K562 (cell line): ENCODE results near the gene ZNF467. TPM values are rescaled to one million over a fixed set of nuclear protein-coding genes. Genes with fewer than 3 reads are reported as not detected.

Experiments
- ETV6 ChIP-seq, 3 experiments: fragments of 150-350 bp in 1 of 3; sonication (generic) in 1 of 3; formaldehyde crosslinking in 1 of 3; IDR thresholded peaks; 2 replicates each; pipeline versions ENCODE4 v1.6.1 to v1.8.0; 2014 to 2022; ENCODE audit warnings: borderline replicate concordance in 2 of 3, low read depth in 2 of 3, antibody characterized with exemption in 1 of 3, low read length in 1 of 3, mild to moderate bottlenecking in 1 of 3, missing genetic modification reagents in 1 of 3
- HDAC8 ChIP-seq: fragments of 450-650 bp; IDR thresholded peaks from 2 replicates; pipeline ENCODE4 v1.6.1; 2016; ENCODE audit warnings: mild to moderate bottlenecking, missing genetic modification characterization, moderate library complexity, missing compliant biosample characterization
- JUND ChIP-seq, 2 experiments: IDR thresholded peaks; 2 replicates in 1 of 2; 3 replicates in 1 of 2; pipeline ENCODE4 v1.6.1; 2011; ENCODE audit warnings: borderline replicate concordance in 2 of 2, low read depth in 2 of 2, low read length in 2 of 2, improper control_type of control experiment in 1 of 2, missing biosample characterization in 1 of 2, missing genetic modification characterization in 1 of 2, missing genetic modification reagents in 1 of 2
- KDM4B ChIP-seq, 2 experiments: fragments of 450-650 bp in 1 of 2; sonication (generic) in 1 of 2; IDR thresholded peaks; 2 replicates each; pipeline ENCODE4 v1.6.1; 2016 to 2017; ENCODE audit warnings: borderline replicate concordance in 2 of 2, antibody characterized with exemption in 1 of 2, low read depth in 1 of 2, mild to moderate bottlenecking in 1 of 2
- MAFF ChIP-seq: IDR thresholded peaks from 2 replicates; pipeline ENCODE4 v1.6.1; 2012; ENCODE audit warnings: low read length, improper control_type of control experiment
- MAFG ChIP-seq: fragments of 450-650 bp; conservative IDR thresholded peaks from 2 replicates; pipeline ENCODE4 v1.6.1; 2016; ENCODE audit warnings: missing genetic modification characterization, missing compliant biosample characterization
- RAD21 ChIP-seq, 2 experiments: fragments of 250-450 bp in 1 of 2; fragments of 450-650 bp in 1 of 2; sonication (Bioruptor Pico) in 1 of 2; formaldehyde crosslinking in 1 of 2; IDR thresholded peaks in 1 of 2; conservative IDR thresholded peaks in 1 of 2; 2 replicates each; pipeline versions ENCODE4 v1.4.0 to v1.8.0; 2020 to 2022; ENCODE audit warnings: mild to moderate bottlenecking in 2 of 2, moderate library complexity in 1 of 2
- RNF2 ChIP-seq: sonication (generic); IDR thresholded peaks from 2 replicates; pipeline ENCODE4 v1.6.1; 2016
- TARDBP ChIP-seq: fragments of 450-650 bp; IDR thresholded peaks from 2 replicates; pipeline ENCODE4 v1.6.1; 2016
- ZNF175 ChIP-seq: fragments of 200-800 bp; sonication (Bioruptor generic); IDR thresholded peaks from 2 replicates; pipeline ENCODE4 v1.6.1; 2016; ENCODE audit warnings: low read depth, mild to moderate bottlenecking, missing genetic modification characterization, missing compliant biosample characterization
- ZNF584 ChIP-seq: fragments of 200-800 bp; sonication (Bioruptor generic); IDR thresholded peaks from 2 replicates; pipeline ENCODE4 v1.6.1; 2016; ENCODE audit warnings: low read depth, mild to moderate bottlenecking, missing genetic modification characterization, missing compliant biosample characterization
- polyA plus RNA-seq, 8 experiments: library from polyadenylated mRNA; depleted of rRNA in 4 of 8; stranded (reverse) in 5 of 8; unstranded in 3 of 8; fragments of >200 nt; fragmentation: Nextera tagmentation in 2 of 8; fragmentation: Illumina TruSeq in 1 of 8; extraction: Ambion mirVana in 2 of 8; extraction: Trizol in 1 of 8; gene quantifications; 2 replicates each; pipeline versions ENCODE4 v1.2.1 to v1.2.3, GENCODE V29; 2011 to 2014; ENCODE audit warnings: inconsistent platforms in 1 of 8, missing spikeins in 1 of 8
- total RNA-seq, 7 experiments: library from RNA; depleted of rRNA in 6 of 7; stranded (reverse); fragments of >200 nt in 6 of 7; fragmentation: Illumina TruSeq in 2 of 7; extraction: Trizol in 2 of 7; gene quantifications; 2 replicates each; pipeline versions ENCODE4 v1.2.1 to v1.2.3, GENCODE V29; 2011 to 2021; ENCODE audit warnings: low replicate concordance in 1 of 7
- TF ChIP-seq, protein P1 (sequence below): sonication (generic); formaldehyde crosslinking; IDR thresholded peaks from 2 replicates; pipeline ENCODE4 v1.8.0; 2022; ENCODE audit warnings: mild to moderate bottlenecking, missing genetic modification reagents
- TF ChIP-seq, protein P2 (sequence below): IDR thresholded peaks from 2 replicates; pipeline ENCODE4 v1.6.1; 2011; ENCODE audit warnings: borderline replicate concordance, low read depth, mild to moderate bottlenecking, moderate library complexity, low read length; ENCODE audit not compliant: insufficient read depth, poor library complexity, severe bottlenecking
- TF ChIP-seq, protein P3 (sequence below): fragments of 450-650 bp; formaldehyde crosslinking; IDR thresholded peaks from 2 replicates; pipeline ENCODE4 v1.4.0; 2020; ENCODE audit warnings: mild to moderate bottlenecking, moderate library complexity

Gene ZNF467
- total and polyA plus RNA-seq, 9 of the 15 experiments (the other 6 are each of a cell fraction or from before 2014, with no cell fraction given) = 0.32 to 14.2 (median 1.7) TPM

- peak; percentile 43; the same call in 1 of the 2 replicates for TF ChIP-seq JUND (IDR thresholded peaks at IDR 0.05; ENCODE audit: borderline replicate concordance, low read depth, low read length)
- TF ChIP-seq JUND (tag; IDR thresholded peaks at IDR 0.05; ENCODE audit: borderline replicate concordance, low read depth, low read length) = no peak; the same call in 2 of the 3 replicates
- TF ChIP-seq MAFG (tag) = no peak
- TF ChIP-seq, protein P1, sequence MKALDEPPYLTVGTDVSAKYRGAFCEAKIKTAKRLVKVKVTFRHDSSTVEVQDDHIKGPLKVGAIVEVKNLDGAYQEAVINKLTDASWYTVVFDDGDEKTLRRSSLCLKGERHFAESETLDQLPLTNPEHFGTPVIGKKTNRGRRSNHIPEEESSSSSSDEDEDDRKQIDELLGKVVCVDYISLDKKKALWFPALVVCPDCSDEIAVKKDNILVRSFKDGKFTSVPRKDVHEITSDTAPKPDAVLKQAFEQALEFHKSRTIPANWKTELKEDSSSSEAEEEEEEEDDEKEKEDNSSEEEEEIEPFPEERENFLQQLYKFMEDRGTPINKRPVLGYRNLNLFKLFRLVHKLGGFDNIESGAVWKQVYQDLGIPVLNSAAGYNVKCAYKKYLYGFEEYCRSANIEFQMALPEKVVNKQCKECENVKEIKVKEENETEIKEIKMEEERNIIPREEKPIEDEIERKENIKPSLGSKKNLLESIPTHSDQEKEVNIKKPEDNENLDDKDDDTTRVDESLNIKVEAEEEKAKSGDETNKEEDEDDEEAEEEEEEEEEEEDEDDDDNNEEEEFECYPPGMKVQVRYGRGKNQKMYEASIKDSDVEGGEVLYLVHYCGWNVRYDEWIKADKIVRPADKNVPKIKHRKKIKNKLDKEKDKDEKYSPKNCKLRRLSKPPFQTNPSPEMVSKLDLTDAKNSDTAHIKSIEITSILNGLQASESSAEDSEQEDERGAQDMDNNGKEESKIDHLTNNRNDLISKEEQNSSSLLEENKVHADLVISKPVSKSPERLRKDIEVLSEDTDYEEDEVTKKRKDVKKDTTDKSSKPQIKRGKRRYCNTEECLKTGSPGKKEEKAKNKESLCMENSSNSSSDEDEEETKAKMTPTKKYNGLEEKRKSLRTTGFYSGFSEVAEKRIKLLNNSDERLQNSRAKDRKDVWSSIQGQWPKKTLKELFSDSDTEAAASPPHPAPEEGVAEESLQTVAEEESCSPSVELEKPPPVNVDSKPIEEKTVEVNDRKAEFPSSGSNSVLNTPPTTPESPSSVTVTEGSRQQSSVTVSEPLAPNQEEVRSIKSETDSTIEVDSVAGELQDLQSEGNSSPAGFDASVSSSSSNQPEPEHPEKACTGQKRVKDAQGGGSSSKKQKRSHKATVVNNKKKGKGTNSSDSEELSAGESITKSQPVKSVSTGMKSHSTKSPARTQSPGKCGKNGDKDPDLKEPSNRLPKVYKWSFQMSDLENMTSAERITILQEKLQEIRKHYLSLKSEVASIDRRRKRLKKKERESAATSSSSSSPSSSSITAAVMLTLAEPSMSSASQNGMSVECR (CRISPR knock-in tag) = peak; percentile 71; the same call in 1 of the 2 replicates
- TF ChIP-seq, protein P2, sequence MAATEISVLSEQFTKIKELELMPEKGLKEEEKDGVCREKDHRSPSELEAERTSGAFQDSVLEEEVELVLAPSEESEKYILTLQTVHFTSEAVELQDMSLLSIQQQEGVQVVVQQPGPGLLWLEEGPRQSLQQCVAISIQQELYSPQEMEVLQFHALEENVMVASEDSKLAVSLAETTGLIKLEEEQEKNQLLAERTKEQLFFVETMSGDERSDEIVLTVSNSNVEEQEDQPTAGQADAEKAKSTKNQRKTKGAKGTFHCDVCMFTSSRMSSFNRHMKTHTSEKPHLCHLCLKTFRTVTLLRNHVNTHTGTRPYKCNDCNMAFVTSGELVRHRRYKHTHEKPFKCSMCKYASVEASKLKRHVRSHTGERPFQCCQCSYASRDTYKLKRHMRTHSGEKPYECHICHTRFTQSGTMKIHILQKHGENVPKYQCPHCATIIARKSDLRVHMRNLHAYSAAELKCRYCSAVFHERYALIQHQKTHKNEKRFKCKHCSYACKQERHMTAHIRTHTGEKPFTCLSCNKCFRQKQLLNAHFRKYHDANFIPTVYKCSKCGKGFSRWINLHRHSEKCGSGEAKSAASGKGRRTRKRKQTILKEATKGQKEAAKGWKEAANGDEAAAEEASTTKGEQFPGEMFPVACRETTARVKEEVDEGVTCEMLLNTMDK = peak; percentile 67
- peak; percentile 78 to 93 for TF ChIP-seq RAD21 (CRISPR knock-in tag; conservative IDR thresholded peaks at IDR 0.05 in 1 of 2, IDR thresholded peaks at IDR 0.05 in 1 of 2)
- no peak for TF ChIP-seq ZNF175 (CRISPR knock-in tag)
- no peak for TF ChIP-seq MAFF
- TF ChIP-seq, protein P3, sequence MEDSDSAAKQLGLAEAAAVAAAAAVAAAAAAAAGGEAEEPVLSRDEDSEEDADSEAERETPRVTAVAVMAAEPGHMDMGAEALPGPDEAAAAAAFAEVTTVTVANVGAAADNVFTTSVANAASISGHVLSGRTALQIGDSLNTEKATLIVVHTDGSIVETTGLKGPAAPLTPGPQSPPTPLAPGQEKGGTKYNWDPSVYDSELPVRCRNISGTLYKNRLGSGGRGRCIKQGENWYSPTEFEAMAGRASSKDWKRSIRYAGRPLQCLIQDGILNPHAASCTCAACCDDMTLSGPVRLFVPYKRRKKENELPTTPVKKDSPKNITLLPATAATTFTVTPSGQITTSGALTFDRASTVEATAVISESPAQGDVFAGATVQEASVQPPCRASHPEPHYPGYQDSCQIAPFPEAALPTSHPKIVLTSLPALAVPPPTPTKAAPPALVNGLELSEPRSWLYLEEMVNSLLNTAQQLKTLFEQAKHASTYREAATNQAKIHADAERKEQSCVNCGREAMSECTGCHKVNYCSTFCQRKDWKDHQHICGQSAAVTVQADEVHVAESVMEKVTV (CRISPR knock-in tag) = peak; percentile 61
- 0 out of 2 replicates have a peak, but pooled peaks have one; percentile 12 for TF ChIP-seq HDAC8
- TF ChIP-seq KDM4B (IDR thresholded peaks at IDR 0.05; ENCODE audit: borderline replicate concordance in 2 of 2, low read depth in 1 of 2) = peak in 1 of 2 experiments; percentile 60; a peak in 1 of 4 replicates
- TF ChIP-seq ETV6 (IDR thresholded peaks at IDR 0.05; ENCODE audit: borderline replicate concordance in 1 of 2, low read depth in 2 of 2, low read length in 1 of 2) = no peak
- no peak for TF ChIP-seq ETV6 (CRISPR knock-in tag; IDR thresholded peaks at IDR 0.05; ENCODE audit: borderline replicate concordance)
- TF ChIP-seq TARDBP = 0 out of 2 replicates have a peak, but pooled peaks have one; percentile 17
- TF ChIP-seq ZNF584 (CRISPR knock-in tag) = no peak
- TF ChIP-seq RNF2 = peak; percentile 62; the same call in 1 of the 2 replicates
Observed at GRCh38 chr7:149787428-149788299, 14.3 kb upstream of the ZNF467 start (continued).
